TTC549 (cell line): ENCODE measurements around the gene PSMG1.
"Not testable (repeated sequence)": the region's sequence is repeated elsewhere in the genome, so short reads cannot be mapped to it uniquely, and the experiment has no call there.

Experiments used
- FAIRE-seq: peaks from 2 replicates; lab custom pipeline; 2012; peaks lifted over from hg19 to GRCh38; lab: Jason Lieb, UNC

PSMG1 gene, protein sequence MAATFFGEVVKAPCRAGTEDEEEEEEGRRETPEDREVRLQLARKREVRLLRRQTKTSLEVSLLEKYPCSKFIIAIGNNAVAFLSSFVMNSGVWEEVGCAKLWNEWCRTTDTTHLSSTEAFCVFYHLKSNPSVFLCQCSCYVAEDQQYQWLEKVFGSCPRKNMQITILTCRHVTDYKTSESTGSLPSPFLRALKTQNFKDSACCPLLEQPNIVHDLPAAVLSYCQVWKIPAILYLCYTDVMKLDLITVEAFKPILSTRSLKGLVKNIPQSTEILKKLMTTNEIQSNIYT

DNA sequence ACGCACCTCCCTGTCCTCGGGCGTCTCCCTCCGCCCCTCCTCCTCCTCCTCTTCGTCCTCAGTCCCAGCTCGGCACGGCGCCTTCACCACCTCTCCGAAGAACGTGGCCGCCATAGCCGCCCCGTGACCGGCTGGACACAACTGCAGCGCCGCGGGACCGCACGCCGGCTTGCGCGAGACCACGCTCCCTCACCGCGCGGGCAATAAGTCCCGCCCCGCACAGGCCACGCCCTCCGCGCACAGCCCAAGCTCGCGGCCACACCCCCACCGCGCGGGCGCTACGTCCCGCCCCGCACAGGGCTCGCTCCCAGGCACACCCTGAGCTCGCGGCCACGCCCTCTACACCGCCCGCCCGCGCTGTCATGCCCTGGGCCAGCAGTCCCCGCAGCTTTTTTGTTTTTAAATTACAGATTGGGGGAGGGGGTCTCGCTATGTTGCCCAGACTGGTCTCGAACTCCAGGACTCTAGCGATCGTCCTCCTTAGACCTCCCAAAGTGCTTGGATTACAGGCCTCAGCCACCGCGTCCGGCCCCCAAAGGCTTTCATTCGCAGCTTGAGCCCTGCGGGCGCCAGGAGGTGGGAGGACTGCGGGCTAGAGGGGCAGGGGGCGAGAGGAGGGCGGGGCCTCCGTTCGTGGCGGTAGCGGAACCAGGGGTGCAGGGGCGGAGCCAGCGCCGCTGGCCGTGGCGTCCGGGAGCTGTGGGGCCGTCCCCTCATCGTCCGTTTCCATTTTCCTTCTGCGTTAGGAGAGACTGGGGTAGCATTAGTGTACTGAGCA, at the start of gene PSMG1:
PSMG1 (minus strand) TSS at position 180 of the 778 bp plus-strand sequence; CDS start at position 114, 66 bp downstream.
- no peak for FAIRE-seq

DNA sequence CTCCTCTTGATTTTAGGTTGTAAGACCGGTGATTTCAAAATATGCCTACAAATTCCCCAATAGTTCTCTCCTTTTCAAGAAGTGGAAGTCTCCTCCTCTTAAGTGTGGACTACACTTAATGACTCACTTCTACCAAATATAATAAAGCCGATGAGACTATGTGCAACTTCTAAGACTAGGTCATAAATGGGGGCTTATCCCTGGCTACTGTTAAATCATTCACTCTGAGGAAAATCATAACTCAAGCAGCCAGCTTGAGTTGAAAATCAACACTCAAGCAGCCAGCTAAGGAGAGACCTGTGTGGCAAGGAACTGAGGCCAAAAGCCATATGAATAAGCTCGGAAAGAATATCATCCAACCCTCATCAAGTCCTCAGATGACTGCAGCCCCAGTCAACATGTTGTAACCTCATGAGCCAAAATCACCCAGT, 49.6 kb upstream of the PSMG1 start:
- FAIRE-seq, result no peak

DNA sequence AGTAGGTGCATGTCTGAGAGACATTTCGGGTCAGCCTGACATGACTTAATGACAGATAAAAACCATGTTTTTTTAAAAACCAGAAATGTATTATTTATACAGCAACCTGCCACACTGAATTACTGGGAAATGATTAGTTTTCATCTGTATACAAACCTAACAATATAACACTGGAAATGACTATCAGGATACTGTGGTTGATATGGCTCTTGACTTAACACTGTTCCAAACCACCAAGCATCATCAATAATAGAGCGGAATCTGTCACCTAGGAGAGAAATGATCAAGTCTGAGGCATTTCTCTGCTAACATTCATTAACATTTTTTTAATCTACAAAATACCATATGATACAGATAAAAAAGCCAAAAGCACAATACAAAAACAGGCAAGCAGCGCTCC, 41.7 kb upstream of the PSMG1 start:
- FAIRE-seq, result no peak

DNA sequence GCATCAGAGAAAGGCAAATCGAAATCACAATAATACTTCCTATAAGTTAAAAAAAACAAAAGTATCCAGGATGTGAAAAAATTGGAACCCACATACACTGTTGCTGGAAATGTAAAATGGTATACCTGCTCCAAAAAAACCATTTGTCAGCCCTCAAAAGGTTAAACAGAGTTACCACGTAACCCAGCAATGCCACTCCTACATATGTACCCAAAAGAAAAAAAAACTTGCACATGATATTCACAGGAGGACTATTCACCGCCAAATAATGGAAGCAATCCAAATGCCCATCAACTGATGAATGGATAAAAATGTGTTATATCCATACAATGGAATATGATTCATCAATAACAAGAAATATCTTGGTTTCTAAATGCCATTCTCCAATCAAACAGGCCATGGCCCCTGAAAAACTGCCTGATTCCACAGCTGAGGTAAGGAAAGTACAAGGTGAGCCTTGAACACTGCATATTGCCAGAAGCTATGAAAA, 38.8 kb upstream of the PSMG1 start:
- FAIRE-seq, result no peak

DNA sequence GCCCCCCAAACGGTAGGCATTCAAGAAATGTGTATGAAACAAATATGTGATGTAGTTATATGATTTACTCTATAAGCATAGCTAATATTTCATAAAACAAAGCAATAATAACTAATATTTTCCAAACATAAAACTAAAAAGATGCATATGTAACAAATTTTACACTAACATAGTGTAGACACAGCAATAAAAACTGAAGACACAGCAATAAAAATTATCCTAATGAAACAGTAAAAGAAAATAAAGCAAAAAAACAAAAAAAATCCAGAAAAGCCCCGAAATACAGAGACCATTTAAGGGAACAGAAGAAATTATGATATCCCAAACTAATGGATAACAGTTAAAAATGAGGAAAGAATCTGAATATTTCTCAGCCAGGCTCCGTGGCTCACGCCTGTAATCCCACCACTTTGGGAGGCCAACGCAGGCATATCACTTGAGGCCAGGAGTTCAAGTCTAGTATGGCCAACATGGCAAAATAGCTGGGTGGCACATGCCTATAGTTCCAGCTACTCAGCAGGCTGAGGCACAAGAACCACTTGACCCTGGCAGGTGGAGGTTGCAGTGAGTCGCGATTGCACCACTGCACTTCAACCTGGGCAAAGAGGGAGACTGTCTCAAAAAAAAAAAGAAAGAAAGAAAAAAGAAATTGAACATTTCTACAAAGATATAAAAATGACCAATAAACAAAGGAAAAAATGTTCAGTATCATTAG, 38.2 kb upstream of the PSMG1 start:
- FAIRE-seq, result no peak

DNA sequence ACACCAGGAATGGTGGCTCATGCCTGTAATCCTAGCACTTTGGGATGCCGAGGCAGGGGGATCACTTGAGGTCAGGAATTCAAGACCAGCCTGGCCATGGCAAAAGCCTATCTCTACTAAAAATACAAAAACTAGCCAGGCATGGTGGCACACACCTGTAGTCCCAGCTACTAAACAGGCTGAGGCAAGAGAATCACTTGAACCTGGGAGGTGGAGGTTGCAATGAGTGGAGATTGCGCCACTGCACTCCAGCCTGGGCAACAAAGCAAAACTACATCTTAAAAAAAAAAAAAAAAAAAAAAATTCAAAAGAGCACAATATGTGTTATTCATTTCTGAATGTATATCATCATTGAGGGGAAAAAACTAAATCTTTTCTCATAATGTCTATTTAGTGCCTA, 37.6 kb upstream of the PSMG1 start:
- FAIRE-seq, result not testable (repeated sequence)

DNA sequence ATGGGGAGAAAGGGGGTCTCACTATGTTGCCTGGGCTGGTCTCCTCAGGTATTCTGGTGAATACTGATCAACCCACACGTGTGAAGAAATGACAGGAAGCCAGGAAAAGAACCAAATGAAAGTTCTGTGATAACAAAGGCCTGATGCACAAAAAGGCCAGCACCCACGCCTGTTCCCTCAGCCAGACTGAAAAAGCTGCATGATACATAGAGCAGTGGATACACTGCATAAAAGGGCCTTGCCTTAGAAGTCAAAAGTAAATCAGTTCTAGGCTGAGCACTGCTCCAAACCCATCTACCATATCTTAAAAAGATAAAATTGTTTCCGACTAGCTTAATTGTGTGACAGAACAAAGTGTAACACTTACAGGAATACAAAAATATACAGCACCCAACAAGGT, 36.9 kb upstream of the PSMG1 start:
- no peak for FAIRE-seq

DNA sequence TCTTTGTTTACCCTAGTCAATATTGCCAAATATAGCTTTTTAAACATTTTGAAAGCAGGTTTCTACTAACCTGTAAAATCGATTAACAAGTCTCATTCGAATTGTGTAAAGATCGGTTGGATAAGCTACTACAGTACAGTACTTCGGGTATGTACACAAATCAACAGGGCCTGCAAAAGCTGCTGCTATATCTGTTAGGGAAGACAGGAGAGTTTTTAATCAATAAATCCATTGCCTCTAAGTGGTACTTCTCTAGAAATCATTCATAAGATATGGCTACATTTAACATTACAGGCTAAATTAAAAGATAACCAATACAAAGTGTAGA, 34.8 kb upstream of the PSMG1 start:
- no peak for FAIRE-seq

DNA sequence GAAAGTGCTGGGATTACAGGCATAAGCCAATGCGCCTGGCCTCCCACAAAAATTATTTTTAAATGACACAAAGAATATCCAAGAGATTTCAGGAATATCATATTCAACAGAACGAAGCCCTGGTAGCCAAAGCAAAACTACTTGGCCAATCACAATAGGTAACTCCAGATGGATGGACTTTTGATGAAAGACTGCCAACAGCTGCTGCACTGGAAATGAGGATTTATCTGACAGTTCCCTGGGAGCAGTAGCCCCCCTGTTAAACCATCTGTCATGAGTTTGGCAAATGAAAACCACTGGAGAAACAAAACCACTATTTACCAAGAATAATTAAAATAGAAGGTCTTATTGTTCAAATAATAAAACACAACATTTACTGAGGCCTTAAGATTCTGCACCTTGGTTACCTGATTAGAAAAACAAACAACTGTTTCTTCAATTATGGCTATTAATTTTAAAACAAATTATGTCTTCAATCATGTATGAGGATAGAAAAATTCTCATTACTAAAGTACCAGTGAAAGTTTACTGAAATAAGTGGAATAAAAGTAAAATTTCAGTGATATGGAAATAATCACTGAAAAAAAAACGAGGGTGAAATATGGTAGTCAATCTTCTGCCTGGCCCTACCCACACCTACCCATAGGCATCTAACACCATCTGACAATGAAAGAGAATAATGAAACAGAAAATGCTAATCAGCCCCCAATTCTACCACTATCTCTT, 34.3 kb upstream of the PSMG1 start:
- FAIRE-seq, result no peak

DNA sequence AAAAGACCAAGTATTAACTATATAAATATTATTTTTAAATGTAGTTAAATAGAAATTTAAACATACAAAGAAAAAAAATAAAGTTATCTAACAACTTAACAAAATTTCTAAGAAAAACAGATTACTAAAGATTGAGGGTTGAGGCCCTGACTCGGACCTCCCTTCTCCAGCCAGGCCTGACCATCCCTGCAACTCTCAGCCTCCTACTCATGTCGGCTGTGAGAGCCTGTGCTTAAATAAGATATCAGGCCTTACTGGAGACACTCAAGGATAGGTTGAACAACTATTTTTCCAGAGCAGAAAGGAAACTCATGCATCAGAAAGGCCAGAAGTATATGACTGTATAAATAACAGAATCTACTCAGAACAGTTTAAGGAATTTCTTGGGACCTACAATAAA, 33.0 kb upstream of the PSMG1 start:
- FAIRE-seq, result no peak

DNA sequence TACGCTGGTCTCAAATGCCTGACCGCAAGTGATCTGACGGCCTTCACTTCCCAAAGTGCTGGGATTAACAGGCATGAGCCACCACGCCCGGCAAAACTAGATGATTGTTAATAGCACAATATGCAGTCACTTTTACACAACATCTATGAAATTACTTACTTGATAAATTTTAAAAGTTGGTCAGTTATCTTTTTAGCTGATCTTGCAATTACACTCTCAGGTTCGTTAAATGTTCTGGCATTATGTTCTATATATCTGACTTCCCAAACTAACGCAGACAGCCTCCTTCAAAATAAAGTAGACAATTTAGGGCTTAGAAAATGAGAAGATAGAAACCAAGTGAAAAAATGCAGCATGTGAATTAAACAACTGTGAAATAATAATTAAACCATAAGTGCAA, 31.8 kb upstream of the PSMG1 start:
- no peak for FAIRE-seq

DNA sequence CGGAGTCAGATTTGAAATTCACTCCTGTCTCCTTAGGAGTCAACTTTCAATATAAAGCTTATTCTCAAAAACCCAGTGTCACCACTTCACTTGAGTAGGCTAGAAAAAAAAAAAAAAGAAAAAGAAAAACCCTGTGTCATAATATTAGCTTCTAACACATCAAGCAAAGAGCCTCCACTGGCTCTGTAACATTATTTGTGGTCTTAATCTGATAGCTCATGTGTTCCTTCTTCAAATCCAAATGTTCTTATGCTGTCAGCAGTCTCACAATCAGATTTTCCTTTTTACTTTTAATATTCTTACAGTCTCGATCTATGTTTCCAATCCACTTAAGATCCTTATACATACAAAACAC, 26.1 kb upstream of the PSMG1 start:
- no peak for FAIRE-seq

DNA sequence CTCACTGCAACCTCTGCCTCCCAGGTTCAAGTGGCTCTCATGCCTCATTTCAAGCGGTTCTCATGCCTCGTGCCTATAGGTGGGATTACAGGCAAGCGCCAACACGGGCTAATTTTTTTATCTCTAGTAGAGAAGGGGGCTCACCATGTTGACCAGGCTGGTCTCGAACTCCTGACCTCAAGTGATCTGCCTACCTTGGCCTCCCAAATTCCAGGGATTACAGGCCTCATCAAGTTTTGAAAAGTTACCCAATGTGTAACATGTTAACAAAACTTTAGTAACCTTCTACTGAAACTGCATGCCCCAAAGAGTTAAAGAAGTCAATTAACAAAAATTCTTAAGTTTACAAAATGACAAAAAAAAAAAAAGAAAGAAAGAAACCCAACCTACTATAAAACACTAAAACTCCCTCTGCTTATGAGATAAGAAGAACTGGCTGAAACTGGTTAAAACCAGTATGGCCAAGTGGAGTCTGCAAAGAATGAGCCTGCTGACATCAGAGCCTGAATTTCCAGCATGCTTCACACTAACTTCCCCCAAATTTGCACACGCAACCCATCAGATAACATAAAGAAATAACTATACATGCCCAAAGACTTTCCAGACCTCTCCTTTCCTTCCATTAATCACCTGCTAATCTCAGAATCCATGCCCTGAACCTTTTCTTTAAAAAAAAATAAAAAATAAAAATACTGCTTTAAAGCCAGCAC, 25.5 kb upstream of the PSMG1 start:
- FAIRE-seq, result no peak

DNA sequence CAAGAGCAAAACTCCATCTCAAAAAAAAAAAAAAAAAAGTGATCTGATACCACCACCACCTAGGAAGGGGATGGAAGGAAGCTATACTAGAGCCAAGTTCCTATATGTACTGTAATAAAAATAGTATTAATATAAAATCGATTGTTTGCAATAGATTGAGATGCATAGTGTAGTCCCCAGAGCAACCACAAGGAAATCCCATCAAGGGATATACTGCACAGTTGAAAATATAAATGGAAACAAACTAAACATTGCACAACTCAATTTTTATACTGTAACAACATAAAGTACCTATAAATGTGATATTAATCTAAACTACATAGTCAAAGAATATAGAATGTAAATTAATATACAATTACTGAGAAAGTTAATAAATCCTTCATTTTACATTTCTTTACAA, 20.9 kb upstream of the PSMG1 start:
- FAIRE-seq, result no peak

DNA sequence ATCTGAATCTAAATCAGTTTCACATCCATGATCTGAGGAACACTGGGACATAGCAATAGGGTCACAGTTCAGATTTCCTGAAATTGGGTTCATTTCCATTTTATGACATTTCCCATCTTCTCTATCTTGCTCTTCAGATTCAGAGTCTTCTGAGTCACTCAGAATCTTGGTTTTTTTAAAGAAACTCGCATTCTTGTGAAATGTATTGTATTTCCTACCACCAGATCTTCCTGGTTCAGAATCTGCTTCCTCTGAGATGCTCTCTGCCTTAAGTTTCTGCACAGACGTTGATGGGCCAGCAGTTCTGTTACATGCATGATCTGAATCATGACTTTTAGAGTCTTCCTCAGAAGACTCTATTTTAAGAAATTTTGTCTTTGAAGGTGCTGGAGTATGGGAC, 15.5 kb upstream of the PSMG1 start:
- FAIRE-seq, result no peak

DNA sequence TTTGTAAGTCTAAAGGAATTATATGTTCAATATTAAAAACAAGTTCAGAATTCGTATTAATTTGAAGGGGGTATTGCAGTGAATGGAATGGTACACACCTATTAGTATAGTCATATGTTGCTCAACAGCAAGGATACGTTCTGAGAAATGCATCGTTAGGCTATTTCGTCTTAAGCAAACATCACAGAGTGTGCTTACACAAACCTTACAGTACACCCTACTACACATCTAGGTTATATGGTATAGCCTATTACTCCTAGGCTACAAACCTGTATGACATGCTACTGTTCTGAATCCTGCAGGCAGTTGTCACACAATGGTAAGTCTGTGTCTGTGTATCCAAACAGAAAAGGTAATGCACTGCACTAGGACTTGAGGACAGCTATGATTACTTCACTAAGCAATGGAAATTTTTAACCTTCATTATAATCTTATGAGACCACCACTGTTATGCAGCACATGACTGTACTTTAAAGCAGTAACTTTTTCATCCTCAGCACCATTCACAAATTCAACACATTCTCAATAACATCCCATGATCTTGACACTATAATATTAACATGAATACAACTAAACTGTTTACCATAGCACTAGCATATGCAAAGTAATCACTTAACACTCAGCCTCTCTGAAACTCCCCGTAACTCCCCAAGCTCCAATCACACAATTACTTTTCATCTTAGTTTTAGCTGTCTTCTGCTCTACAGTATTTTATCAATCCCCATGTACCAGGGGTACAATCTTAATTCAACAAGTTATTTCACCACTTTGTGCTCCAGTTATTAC, 14.4 kb upstream of the PSMG1 start:
- no peak for FAIRE-seq

DNA sequence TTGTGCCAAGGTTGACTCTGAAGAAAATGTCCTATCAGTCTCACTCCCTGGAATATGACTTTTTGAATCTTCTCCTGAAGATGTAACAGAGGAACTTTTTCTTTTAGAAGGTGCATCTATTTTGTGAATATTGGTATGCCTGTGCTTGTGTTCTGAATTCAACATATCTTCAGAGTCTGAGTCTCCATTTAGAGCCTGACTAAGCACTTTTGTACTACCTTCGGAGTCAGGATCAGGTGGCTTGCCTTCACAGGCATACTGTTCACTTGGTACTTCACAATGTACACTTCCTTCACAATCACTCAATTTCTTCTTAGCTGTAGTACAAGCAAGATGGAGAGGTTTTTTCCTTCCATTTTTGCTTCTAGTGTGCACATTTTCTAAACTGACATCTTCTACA, 13.6 kb upstream of the PSMG1 start:
- no peak for FAIRE-seq

DNA sequence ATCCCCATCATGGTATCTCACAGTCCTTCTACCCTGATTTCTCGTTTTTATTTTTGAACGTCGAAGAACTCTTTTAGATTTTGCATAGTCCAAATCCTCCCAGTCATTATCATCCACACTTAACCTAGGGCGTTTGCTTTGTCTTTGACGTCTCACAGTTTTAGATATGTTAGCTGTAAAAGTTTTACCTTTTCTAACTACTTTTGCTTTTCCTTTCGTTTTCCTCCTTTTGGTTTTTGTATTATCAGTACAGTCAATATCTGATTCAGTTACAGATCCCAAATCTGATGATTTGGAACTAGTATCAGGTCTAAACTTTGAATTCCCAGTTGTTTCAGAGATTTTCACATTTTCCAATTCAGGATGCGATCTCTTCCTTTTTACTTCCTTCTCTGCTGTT, 13.1 kb upstream of the PSMG1 start:
- no peak for FAIRE-seq

DNA sequence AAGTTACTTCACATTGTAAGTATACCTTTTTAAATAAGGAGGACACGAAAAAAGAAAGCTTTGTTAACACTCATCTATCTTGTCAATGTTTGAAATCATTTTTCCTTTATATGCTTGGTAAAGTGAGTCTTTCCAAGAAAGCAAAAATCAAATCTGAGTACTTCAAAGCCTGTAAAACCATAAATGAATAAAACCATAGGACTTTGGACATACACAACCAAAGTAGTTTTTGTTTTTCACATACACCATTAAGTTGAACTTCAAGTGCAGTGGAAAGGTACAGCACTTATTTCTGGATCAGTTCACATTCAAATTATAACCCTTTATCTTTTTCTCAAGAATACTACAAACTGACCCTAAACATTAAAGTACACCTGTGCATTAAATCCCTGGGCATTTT, 10.1 kb upstream of the PSMG1 start:
- no peak for FAIRE-seq

DNA sequence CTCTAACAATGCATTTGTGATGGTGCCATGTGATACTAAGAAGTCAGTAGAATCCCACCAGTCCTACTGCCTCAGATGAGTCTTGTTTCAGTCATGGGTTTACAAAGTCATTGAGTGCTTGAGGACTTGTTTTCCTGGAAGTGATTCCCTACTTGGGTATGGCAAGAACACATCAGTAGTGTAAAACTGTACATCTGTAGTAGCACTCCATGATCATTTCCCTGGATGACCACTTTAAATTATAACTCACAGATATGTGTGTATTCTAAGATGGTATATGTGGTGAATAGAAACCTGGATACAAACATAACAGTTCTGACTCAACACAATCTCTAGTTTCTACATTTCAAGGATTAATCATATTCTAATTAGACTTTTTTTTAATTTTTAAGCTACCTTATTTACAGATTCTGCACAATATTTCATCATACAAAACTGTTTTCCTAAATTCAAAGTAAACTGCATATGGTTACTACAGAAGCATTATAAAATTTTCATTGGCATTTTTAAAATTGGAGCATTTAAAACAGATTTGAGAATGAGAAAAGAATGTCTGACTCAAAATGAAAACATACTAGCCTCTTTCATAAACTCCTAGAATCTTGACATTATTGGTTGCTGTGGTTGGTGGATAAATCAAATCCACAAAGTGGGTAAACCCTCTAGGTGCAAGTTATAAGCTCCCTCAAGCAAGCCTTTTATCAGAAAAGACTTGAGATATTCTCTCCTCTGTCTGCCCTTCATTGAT, 6.8 kb upstream of the PSMG1 start:
- no peak for FAIRE-seq
